Measurements from ENCODE around the gene SORL1-AS1.

Gene SORL1-AS1

DNA sequence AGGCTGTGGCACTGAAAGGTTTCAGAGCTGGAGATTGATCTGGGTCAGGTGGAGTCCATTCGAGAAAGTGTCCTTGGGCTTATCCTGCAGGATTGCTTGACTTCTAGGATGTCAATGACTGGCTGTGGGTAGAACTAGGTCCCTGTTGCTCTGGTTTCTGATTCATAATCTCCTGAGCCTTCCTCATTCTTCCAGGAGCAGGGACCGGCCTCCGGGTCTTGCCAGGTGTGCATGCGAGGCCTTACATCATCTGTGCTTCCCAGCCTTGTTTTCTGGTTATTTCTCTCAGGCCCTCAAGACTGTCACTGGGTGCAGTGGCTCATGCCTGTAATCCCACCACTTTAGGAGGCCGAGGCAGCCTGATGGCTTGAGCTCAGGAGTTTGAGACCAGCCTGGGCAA is 33.3 kb upstream of the SORL1-AS1 start:
- no peak for DNase-seq
- no peak overlapping the region for H2BK5ac ChIP-seq (ENCODE audit: insufficient read length, low read length)
- H3K79me1 ChIP-seq (ENCODE audit: insufficient read depth, low read depth, low read length, poor library complexity, severe bottlenecking), result no peaks in the 10 kb centered on the region
- H3T11ph ChIP-seq (ENCODE audit: low read length), result no peak overlapping the region
- no peak overlapping the region for H3K4me3 Mint-ChIP-seq
- H4K91ac ChIP-seq (ENCODE audit: insufficient read length, low read depth, low read length), result no peak overlapping the region
- H4K20me1 ChIP-seq (ENCODE audit: control insufficient read depth, insufficient read depth, insufficient read length), result no peaks in the 10 kb centered on the region
- no peak overlapping the region; the same call in 1 of the 2 replicates for H3K14ac ChIP-seq (ENCODE audit: insufficient read depth, low read length)
- H4K8ac ChIP-seq (replicated peaks; ENCODE audit: insufficient read length, low read depth, low read length), result no peak overlapping the region
- H3K9me3 Mint-ChIP-seq, result no peaks in the 10 kb centered on the region
- H3K27ac ChIP-seq (ENCODE audit: insufficient read length, low read depth, low read length), result no peak overlapping the region
- peak overlapping the region in 2 of 3 experiments; percentile 8 to 25; a peak in 4 of 7 replicates for H3K27ac Mint-ChIP-seq
- no peaks in the 10 kb centered on the region for H3K27me3 ChIP-seq (ENCODE audit: insufficient read depth, low read length)
- no peak overlapping the region for H2BK15ac ChIP-seq (ENCODE audit: low read depth, low read length)
- H3K4me1 ChIP-seq (ENCODE audit: insufficient read depth, low read length), result peaks cover 4% of the 10 kb centered on the region; the same call in 1 of the 2 replicates
- no peak overlapping the region for H3K23ac ChIP-seq (ENCODE audit: insufficient read length, low read depth, low read length)
- no peak overlapping the region for H2BK12ac ChIP-seq (ENCODE audit: insufficient read length, low read depth, low read length)
- no peaks in the 10 kb centered on the region for H3K79me2 ChIP-seq (ENCODE audit: insufficient read depth, low read length)
- H3K27me3 Mint-ChIP-seq (ENCODE audit: low read depth), result no peaks in the 10 kb centered on the region
- no peak overlapping the region for H3K56ac ChIP-seq (ENCODE audit: insufficient read length, low read depth, low read length)
- no peak overlapping the region for H2BK20ac ChIP-seq (ENCODE audit: low read depth, low read length, poor library complexity, severe bottlenecking)
- H3K9me3 ChIP-seq (ENCODE audit: control insufficient read depth, low read depth, low read length), result no peaks in the 10 kb centered on the region
- H3K18ac ChIP-seq (ENCODE audit: insufficient read length, low read depth, low read length), result no peak overlapping the region
- H4K5ac ChIP-seq (ENCODE audit: insufficient read length, low read depth, low read length), result no peak overlapping the region
- H2AK5ac ChIP-seq (ENCODE audit: insufficient read length, low read length), result no peak overlapping the region
- no peak overlapping the region for H3K4me2 ChIP-seq (ENCODE audit: insufficient read depth, insufficient read length, low read length)
- H3K9ac ChIP-seq (ENCODE audit: extremely low read depth, insufficient read length, low read length), result no peak overlapping the region
- no CpG with 5 or more reads among the region's 5 CpGs for WGBS (ENCODE audit: extremely low coverage, insufficient read length, low lambda C conversion rate)
- TF ChIP-seq, protein P1, sequence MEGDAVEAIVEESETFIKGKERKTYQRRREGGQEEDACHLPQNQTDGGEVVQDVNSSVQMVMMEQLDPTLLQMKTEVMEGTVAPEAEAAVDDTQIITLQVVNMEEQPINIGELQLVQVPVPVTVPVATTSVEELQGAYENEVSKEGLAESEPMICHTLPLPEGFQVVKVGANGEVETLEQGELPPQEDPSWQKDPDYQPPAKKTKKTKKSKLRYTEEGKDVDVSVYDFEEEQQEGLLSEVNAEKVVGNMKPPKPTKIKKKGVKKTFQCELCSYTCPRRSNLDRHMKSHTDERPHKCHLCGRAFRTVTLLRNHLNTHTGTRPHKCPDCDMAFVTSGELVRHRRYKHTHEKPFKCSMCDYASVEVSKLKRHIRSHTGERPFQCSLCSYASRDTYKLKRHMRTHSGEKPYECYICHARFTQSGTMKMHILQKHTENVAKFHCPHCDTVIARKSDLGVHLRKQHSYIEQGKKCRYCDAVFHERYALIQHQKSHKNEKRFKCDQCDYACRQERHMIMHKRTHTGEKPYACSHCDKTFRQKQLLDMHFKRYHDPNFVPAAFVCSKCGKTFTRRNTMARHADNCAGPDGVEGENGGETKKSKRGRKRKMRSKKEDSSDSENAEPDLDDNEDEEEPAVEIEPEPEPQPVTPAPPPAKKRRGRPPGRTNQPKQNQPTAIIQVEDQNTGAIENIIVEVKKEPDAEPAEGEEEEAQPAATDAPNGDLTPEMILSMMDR (conservative IDR thresholded peaks at IDR 0.05), result no peak
- no peak overlapping the region for H2AFZ ChIP-seq (ENCODE audit: low read length)
- peaks cover 16 to 26% of the 10 kb centered on the region in 2 experiments for H3K4me1 Mint-ChIP-seq
- H3K36me3 Mint-ChIP-seq (ENCODE audit: insufficient read depth in 1 of 3, low read depth in 3 of 3), result peaks cover 33 to 55% (median 53%) of the 10 kb centered on the region in 3 experiments; a peak in 6 of 7 replicates
- no peak overlapping the region for H3K4ac ChIP-seq (ENCODE audit: low read depth, low read length)
- H2BK120ac ChIP-seq (ENCODE audit: low read depth, low read length, poor library complexity, severe bottlenecking), result no peak overlapping the region
- H3K23me2 ChIP-seq (ENCODE audit: insufficient read length, low read depth, low read length, poor library complexity, severe bottlenecking), result no peaks in the 10 kb centered on the region
